H1 (cell line): Measurements from ENCODE around the gene MARCHF10. TPM values are rescaled to one million over a fixed set of nuclear protein-coding genes. Genes with fewer than 3 reads are reported as not detected.

Experiments used
- CTCF ChIA-PET: fragments of 300-600 bp; sonication (Branson Sonifier 250); formaldehyde crosslinking; loops from one replicate; lab custom pipeline; 2021; ENCODE audit not compliant: partially characterized antibody; lab: Charles Lee
- POLR2A ChIA-PET: fragments of 300-600 bp; sonication (Branson Sonifier 250); formaldehyde crosslinking; loops from one replicate; lab custom pipeline; 2021; ENCODE audit warnings: inconsistent platforms; ENCODE audit not compliant: partially characterized antibody; lab: Charles Lee
- DNase-seq, 2 experiments: peaks; one replicate each; pipeline versions ENCODE4 v3.0.0 to v3.0.0-alpha.2; 2010 to 2022; ENCODE audit warnings: low spot score in 2 of 2, low read depth in 1 of 2, mixed read lengths in 1 of 2
- FAIRE-seq: peaks from 2 replicates; lab custom pipeline; 2011; peaks lifted over from hg19 to GRCh38; lab: Jason Lieb, UNC
- H2AFZ ChIP-seq: 2 replicates; pipeline ENCODE4 v1.8.1; 2012; ENCODE audit warnings: low read length, inconsistent platforms
- H2AK5ac ChIP-seq: 2 replicates; pipeline ENCODE4 v1.6.1; 2013; ENCODE audit warnings: low read depth, low read length
- H2BK120ac ChIP-seq: replicated peaks from 2 replicates; pipeline ENCODE3; 2013; ENCODE audit warnings: low read depth, low read length, inconsistent platforms
- H2BK12ac ChIP-seq: 2 replicates; pipeline ENCODE4 v1.6.1; 2013; ENCODE audit warnings: low read depth, low read length
- H2BK15ac ChIP-seq: 2 replicates; pipeline ENCODE4 v1.6.1; 2013; ENCODE audit warnings: low read length
- H2BK20ac ChIP-seq: 2 replicates; pipeline ENCODE4 v1.6.1; 2013; ENCODE audit warnings: low read length
- H2BK5ac ChIP-seq: 2 replicates; pipeline ENCODE4 v1.6.1; 2013; ENCODE audit warnings: low read depth, low read length
- H3K14ac ChIP-seq: 2 replicates; pipeline ENCODE4 v1.6.1; 2013; ENCODE audit warnings: inconsistent platforms; ENCODE audit not compliant: insufficient read length
- H3K18ac ChIP-seq: 2 replicates; pipeline ENCODE4 v1.6.1; 2013; ENCODE audit warnings: low read length; ENCODE audit errors: extremely low read depth
- H3K23ac ChIP-seq: 2 replicates; pipeline ENCODE4 v1.6.1; 2013; ENCODE audit warnings: inconsistent platforms; ENCODE audit not compliant: insufficient read length
- H3K23me2 ChIP-seq: 2 replicates; pipeline ENCODE4 v1.6.1; 2013; ENCODE audit warnings: low read depth, low read length
- H3K27ac ChIP-seq: 2 replicates; pipeline ENCODE4 v1.6.1; 2011; ENCODE audit warnings: low read depth, low read length, inconsistent platforms
- H3K27me3 ChIP-seq, 4 experiments: replicated peaks in 1 of 4; 1 replicate in 1 of 4; 2 replicates in 3 of 4; pipeline versions ENCODE4 v1.6.1 to v1.8.1; 2011 to 2013; ENCODE audit warnings: low read length in 3 of 4, mild to moderate bottlenecking in 3 of 4, inconsistent platforms in 2 of 4, mixed read lengths in 2 of 4, moderate library complexity in 1 of 4; ENCODE audit not compliant: control insufficient read depth in 3 of 4, insufficient read depth in 3 of 4; ENCODE audit errors: extremely low read depth in 1 of 4
- H3K36me3 ChIP-seq, 4 experiments: 2 replicates each; pipeline versions ENCODE4 v1.6.1 to v1.8.1; 2011 to 2013; ENCODE audit warnings: mild to moderate bottlenecking in 4 of 4, low read length in 3 of 4, moderate library complexity in 2 of 4, control low read depth in 1 of 4, inconsistent platforms in 1 of 4; ENCODE audit not compliant: insufficient read depth in 4 of 4, control insufficient read depth in 2 of 4
- H3K4ac ChIP-seq: replicated peaks from 2 replicates; pipeline ENCODE3; 2013; ENCODE audit warnings: low read length, low read depth, mixed read lengths, inconsistent platforms; ENCODE audit not compliant: insufficient read length
- H3K4me1 ChIP-seq, 4 experiments: replicated peaks in 1 of 4; 1 replicate in 1 of 4; 2 replicates in 3 of 4; pipeline versions ENCODE4 v1.6.1 to v1.8.1; 2011 to 2013; ENCODE audit warnings: low read length in 3 of 4, inconsistent platforms in 2 of 4, mixed read lengths in 1 of 4; ENCODE audit not compliant: insufficient read depth in 4 of 4, control insufficient read depth in 3 of 4
- H3K4me2 ChIP-seq, 2 experiments: 2 replicates each; pipeline versions ENCODE4 v1.6.1 to v1.8.1; 2011 to 2013; ENCODE audit warnings: low read depth in 2 of 2, low read length in 2 of 2, control low read depth in 1 of 2, inconsistent platforms in 1 of 2, mild to moderate bottlenecking in 1 of 2; ENCODE audit not compliant: insufficient read depth in 1 of 2
- H3K4me3 ChIP-seq, 4 experiments: fragments of 200-600, 300-600 bp in 1 of 4; sonication (generic), shearing (Covaris generic), sonication (Bioruptor Twin) in 1 of 4; 2 replicates each; pipeline versions ENCODE4 v1.5.1 to v1.8.1; 2011 to 2016; ENCODE audit warnings: low read length in 4 of 4, low read depth in 3 of 4, control low read depth in 2 of 4, inconsistent platforms in 2 of 4, mild to moderate bottlenecking in 2 of 4, mixed read lengths in 1 of 4, moderate library complexity in 1 of 4; ENCODE audit not compliant: insufficient read depth in 2 of 4; ENCODE audit errors: extremely low read depth in 1 of 4
- H3K56ac ChIP-seq: replicated peaks from 2 replicates; pipeline ENCODE3; 2013; ENCODE audit warnings: low read depth, mild to moderate bottlenecking, mixed read lengths, low read length, inconsistent platforms; ENCODE audit not compliant: insufficient read length
- H3K79me1 ChIP-seq: 2 replicates; pipeline ENCODE4 v1.6.1; 2013; ENCODE audit warnings: low read depth, low read length, control low read depth
- H3K79me2 ChIP-seq, 2 experiments: 2 replicates each; pipeline versions ENCODE4 v1.6.1 to v1.8.1; 2012 to 2013; ENCODE audit warnings: low read length in 2 of 2, mild to moderate bottlenecking in 2 of 2, inconsistent platforms in 1 of 2; ENCODE audit not compliant: insufficient read depth in 2 of 2, control insufficient read depth in 1 of 2
- H3K9ac ChIP-seq, 4 experiments: replicated peaks in 1 of 4; 1 replicate in 1 of 4; 2 replicates in 3 of 4; pipeline versions ENCODE4 v1.6.1 to v1.8.1; 2011 to 2013; ENCODE audit warnings: low read depth in 3 of 4, low read length in 3 of 4, control low read depth in 2 of 4, mild to moderate bottlenecking in 2 of 4, moderate library complexity in 2 of 4, inconsistent platforms in 1 of 4; ENCODE audit errors: extremely low read depth in 1 of 4
- H3K9me3 ChIP-seq, 2 experiments: 2 replicates each; pipeline versions ENCODE4 v1.6.1 to v1.8.1; 2012 to 2013; ENCODE audit warnings: mild to moderate bottlenecking in 2 of 2, moderate library complexity in 2 of 2, control low read depth in 1 of 2, inconsistent platforms in 1 of 2, low read depth in 1 of 2, low read length in 1 of 2, mixed read lengths in 1 of 2; ENCODE audit not compliant: insufficient read depth in 2 of 2
- H4K20me1 ChIP-seq, 2 experiments: replicated peaks in 1 of 2; 2 replicates each; pipeline versions ENCODE3 to v1.8.1; 2011 to 2013; ENCODE audit warnings: inconsistent platforms in 2 of 2, low read length in 2 of 2, mild to moderate bottlenecking in 1 of 2; ENCODE audit not compliant: insufficient read depth in 2 of 2, control insufficient read depth in 1 of 2
- H4K5ac ChIP-seq: 2 replicates; pipeline ENCODE4 v1.6.1; 2013; ENCODE audit warnings: low read length, low read depth, mixed read lengths, inconsistent platforms; ENCODE audit not compliant: insufficient read length
- H4K8ac ChIP-seq: 2 replicates; pipeline ENCODE4 v1.8.0; 2013; ENCODE audit warnings: mild to moderate bottlenecking, moderate library complexity, low read length, inconsistent platforms; ENCODE audit not compliant: insufficient read depth; ENCODE audit errors: extremely low read depth
- H4K91ac ChIP-seq: replicated peaks from 2 replicates; pipeline ENCODE3; 2013; ENCODE audit warnings: low read length, mixed read lengths, inconsistent platforms; ENCODE audit not compliant: insufficient read length
- CREB1 ChIP-seq: IDR thresholded peaks from 2 replicates; pipeline ENCODE4 v1.6.1; 2012; ENCODE audit warnings: inconsistent platforms
- TAF7 ChIP-seq: optimal IDR thresholded peaks from 2 replicates; pipeline ENCODE3; 2011; ENCODE audit warnings: low read depth, mild to moderate bottlenecking, inconsistent platforms, low read length, moderate library complexity, borderline replicate concordance
- WGBS, 2 experiments: shearing (Covaris generic) in 1 of 2; methylation state at CpG; one replicate each; pipeline versions ENCODE4 v1.1.6 to v1.1.7; 2013 to 2015; ENCODE audit warnings: low lambda C conversion rate in 2 of 2, mixed read lengths in 2 of 2, inconsistent platforms in 1 of 2, low coverage in 1 of 2, missing lambda C conversion rate in 1 of 2; ENCODE audit not compliant: insufficient replicate concordance in 2 of 2, insufficient coverage in 1 of 2, insufficient read length in 1 of 2; ENCODE audit errors: extremely low coverage in 1 of 2, missing lambda C conversion rate in 1 of 2; 5-methylcytosine and 5-hydroxymethylcytosine counted together
- polyA plus RNA-seq, 7 experiments: library from polyadenylated mRNA; depleted of rRNA in 3 of 7; stranded (reverse) in 5 of 7; unstranded in 2 of 7; fragments of >200 nt in 5 of 7; fragments of 200-250 nt in 2 of 7; gene quantifications; 1 replicate in 5 of 7; 2 replicates in 1 of 7; 4 replicates in 1 of 7; pipeline versions ENCODE4 v1.2.1 to v1.2.3, GENCODE V29; 2011 to 2013; ENCODE audit warnings: missing spikeins in 2 of 7, mixed read lengths in 2 of 7
- total RNA-seq: library from RNA; stranded (reverse); fragmentation: NEBNext Ultra II Directional; extraction: Animal tissue kit (Norgen Biotek cat#: 25700); gene quantifications from 2 replicates; pipeline ENCODE4 v1.2.1, GENCODE V29; 2021

Gene MARCHF10
- total and polyA plus RNA-seq, 2 of the 8 experiments (the other 6 are each of a cell fraction or from before 2014, with no cell fraction given), result 0.48 to 0.73 TPM

DNA sequence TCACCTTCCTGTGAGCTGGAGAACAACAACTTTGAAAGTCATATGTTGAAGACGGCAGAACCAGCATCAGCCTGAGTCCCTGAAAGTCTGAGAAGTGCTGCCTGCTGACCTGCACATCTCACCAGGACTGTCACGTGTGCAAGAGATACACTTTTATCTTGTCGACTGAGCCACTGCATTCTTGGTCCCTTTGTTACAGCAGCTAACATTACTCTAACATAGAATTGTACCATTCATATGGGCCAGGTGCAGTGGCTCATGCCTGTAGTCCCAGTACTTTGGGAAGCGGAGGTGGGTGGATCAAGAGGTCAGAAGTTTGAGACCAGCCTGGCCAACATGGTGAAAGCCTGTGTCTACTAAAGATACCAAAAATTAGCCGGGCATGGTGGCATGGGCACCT lies 40.1 kb downstream of the MARCHF10 start:
- no peak overlapping the region for H3K14ac ChIP-seq
- peaks cover 0 to 3% of the 10 kb centered on the region in 2 experiments; a peak in 1 of 4 replicates for H3K9me3 ChIP-seq
- no peak overlapping the region for H3K4me2 ChIP-seq
- no peak overlapping the region for H4K8ac ChIP-seq
- no peak overlapping the region for H3K56ac ChIP-seq
- ChIA-PET CTCF (no interaction called here), POLR2A (interaction anchor here (1.0 kb wide), 1 partner anchor 9 kb away, joined by 4 read pairs; no protein-coding TSS in a partner anchor)
- no peak overlapping the region for H2BK15ac ChIP-seq
- TF ChIP-seq CREB1 (no peak), TAF7 (no peak)
- H2BK120ac ChIP-seq, result no peak overlapping the region
- no peak for DNase-seq
- no peak overlapping the region for H4K91ac ChIP-seq
- H3K23ac ChIP-seq, result no peak overlapping the region
- no peak overlapping the region for H3K9ac ChIP-seq
- no peaks in the 10 kb centered on the region for H3K79me1 ChIP-seq
- no peaks in the 10 kb centered on the region for H3K36me3 ChIP-seq
- H2BK5ac ChIP-seq, result no peak overlapping the region
- H3K23me2 ChIP-seq, result no peaks in the 10 kb centered on the region
- H3K4me1 ChIP-seq, result peaks cover 0 to 4% (median 0%) of the 10 kb centered on the region in 4 experiments; a peak in 2 of 7 replicates
- H4K20me1 ChIP-seq, result no peaks in the 10 kb centered on the region
- WGBS, 2 experiments, result 86% methylated on average over 5 of the region's 5 CpGs; no CpG with 5 or more reads in 1 of the 2 experiments
- FAIRE-seq, result no peak
- H3K4ac ChIP-seq, result no peak overlapping the region
- H3K27me3 ChIP-seq, result no peaks in the 10 kb centered on the region
- no peak overlapping the region for H2BK20ac ChIP-seq
- no peaks in the 10 kb centered on the region for H3K79me2 ChIP-seq
- H3K27ac ChIP-seq, result no peak overlapping the region
- H2BK12ac ChIP-seq, result no peak overlapping the region
- H2AK5ac ChIP-seq, result no peak overlapping the region
- no peak overlapping the region for H4K5ac ChIP-seq
- H2AFZ ChIP-seq, result no peak overlapping the region
- H3K4me3 ChIP-seq, result no peak overlapping the region
- no peak overlapping the region for H3K18ac ChIP-seq
